A172 (cell line): ENCODE measurements around the gene SMIM23. TPM values are rescaled to one million over a fixed set of nuclear protein-coding genes. Genes with fewer than 3 reads are reported as not detected.
A peak's percentile ranks its signal among the peaks of the same experiment; 100 is the strongest.

ENCODE experiments used
- DNase-seq: peaks from one replicate; pipeline ENCODE4 v3.0.0-alpha.2; 2015; ENCODE audit warnings: low spot score
- total RNA-seq: library from RNA; depleted of rRNA; stranded (reverse); fragments of >200 nt; shearing (Covaris generic); gene quantifications from 2 replicates; pipeline ENCODE4 v1.2.3, GENCODE V29; 2014; rRNA removed

SMIM23 gene
- total RNA-seq, 1 experiment from 2014 or later: not detected

DNA sequence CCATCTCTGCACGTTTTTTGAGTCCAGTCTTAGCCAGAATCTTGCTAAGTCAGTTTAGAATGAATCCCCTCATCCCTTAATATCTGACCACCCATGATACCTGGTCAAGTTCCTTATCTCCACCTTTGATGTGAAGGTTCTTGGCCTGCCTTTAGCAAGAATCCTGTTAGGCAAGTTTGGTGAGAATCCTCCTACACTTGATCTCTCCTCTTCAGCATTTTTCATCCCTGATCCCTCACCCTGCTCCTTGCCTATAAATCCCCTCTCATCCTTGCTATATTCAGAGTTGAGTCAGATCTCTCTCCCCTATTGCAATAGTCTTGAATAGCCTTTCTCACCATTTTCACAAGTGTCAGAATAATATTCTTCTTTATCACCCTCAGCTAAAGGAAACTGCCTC is 31.0 kb downstream of the SMIM23 start:
- DNase-seq: no peak

- no peak for DNase-seq
Measured at GRCh38 chr5:171820561-171820960, 34.9 kb downstream of the SMIM23 start.

DNA sequence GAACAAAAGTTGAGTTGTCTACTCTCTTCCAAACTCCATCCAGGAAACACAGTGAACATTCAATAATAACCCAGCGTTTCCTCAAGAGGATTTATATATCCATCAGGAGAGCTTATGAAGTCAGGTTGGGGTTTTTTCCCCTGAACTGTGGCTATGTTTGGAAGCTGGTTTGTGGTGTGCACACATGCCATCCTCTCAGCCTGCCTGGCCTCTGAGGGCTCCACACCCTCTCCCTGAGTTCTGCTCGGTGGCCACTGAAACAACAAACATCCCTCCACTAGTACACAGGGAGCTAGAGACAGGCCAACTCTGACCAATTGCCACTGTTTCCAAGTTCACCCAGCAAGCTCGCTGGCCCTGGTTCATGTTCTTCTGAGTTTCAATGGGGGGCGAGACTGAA is 35.7 kb downstream of the SMIM23 start:
- no peak for DNase-seq

GRCh38 chr5:171823269-171823668 is 37.7 kb downstream of the SMIM23 start:
- DNase-seq: no peak

DNA sequence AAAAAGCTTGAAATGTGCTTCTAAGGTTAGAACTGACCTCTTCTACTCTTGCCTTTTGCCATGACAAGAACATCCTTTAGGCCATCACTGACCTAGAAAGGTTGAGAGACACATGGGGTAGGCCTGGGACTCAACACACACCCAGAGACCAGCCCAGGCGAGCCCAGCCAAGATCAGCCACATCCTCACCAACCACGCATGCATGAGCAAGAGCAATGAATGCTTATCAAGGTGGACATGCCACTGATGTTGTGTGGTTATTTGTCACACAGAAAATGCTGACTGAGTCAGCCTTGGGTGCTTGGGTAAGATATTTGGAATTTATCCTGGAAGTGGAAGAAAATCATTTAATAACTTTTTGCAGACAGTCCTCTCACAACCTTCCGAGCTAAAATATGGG is 39.4 kb downstream of the SMIM23 start:
- no peak for DNase-seq

GRCh38 chr5:171826132-171826531 is 40.5 kb downstream of the SMIM23 start:
- DNase-seq: peak; percentile 23

DNA sequence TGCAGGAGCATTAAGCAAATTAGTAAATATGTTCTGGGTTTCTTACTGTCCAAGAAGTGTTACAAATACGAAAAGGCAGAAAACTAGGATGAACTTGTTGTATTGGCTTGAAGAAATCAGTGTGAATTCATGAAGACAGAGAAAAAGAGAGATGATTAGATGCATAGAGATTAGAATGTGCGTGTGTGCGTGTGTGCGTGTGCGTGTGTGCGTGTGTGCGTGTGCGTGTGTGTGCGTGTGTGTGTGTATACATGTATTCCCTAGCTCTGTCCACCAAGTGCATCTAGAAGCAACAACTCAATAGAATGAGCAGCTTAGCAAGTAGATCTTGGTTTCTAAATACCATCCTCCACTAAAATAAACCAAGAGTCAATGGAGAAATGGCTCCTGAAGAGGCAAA is 41.5 kb downstream of the SMIM23 start:
- DNase-seq: no peak

DNA sequence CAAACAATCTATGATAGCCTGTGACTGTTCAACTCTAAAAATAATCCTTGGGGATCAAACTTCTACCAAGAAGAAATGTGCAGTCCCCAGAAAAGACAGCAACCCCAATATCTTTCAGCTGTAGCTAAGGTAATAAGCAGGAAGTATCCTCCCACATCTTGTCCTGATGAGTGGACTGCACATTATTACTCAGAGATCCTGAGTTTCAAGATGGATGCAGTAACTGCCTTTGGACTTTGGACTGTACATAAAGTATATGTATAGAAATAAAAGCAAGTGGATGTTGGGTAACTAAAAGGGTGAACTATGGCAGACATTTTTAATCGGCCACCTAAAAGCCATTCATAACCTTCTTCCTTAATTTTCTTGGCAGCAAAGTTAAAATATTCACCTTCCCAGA is 45.1 kb downstream of the SMIM23 start:
- no peak for DNase-seq

DNA sequence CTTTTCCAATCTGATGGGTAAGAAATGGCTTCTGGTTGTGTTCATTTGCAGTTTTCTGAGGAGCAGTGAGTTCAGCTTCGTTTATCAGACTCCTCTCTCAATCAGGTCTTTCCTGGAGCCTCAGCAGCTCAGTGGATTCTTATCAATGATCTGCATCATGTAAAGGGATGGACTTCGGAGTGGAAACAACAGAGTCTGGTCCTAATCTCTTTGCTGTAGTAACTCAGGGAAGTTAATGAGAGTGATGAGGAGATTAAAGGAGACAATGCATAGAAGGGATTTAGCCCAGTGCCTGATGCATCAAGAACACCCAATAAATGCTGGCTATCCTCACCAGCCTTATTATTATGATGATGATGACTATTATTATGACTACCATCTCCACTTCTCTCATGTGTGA is 47.2 kb downstream of the SMIM23 start:
- DNase-seq: no peak

GRCh38 chr5:171834461-171834860 is 48.8 kb downstream of the SMIM23 start:
- DNase-seq: no peak

DNA sequence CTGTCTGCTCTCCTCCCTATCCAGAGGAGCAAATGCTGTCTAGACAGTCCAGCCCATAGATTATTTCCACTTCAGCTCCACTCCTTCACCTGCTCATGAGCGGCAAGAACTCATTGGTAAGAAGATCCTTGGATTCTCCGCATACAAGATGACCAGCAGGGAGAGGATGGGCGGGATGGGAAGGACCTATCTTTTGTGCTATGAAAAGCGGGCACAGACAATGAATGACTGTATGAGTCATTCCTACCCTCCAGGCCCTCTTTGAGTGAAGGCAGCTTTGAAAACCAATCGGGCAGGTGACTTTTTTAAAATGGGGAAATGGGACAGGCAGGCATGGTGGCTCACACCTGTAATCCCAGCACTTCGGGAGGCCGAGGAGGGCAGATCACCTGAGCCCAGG is 49.4 kb downstream of the SMIM23 start:
- no peak for DNase-seq

DNA sequence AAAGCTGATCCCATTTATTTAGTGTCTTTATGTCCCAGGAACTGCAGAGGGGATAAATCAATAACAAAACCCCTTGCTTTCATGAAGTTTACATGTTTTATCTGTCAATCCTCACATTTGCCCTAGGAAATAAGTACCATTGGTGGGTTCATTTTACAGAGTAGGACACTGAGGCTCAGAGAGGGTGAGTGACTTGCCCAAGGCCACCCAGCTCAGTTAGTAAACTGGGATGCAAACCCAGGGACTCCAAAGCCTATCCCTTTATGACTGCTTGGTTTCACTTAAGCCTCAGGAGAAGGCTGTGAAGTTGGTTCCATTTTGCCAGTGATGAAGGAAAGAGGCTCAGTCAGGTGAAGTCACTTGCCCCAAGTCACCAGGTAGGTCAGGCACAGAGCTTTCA is 51.9 kb downstream of the SMIM23 start:
- no peak for DNase-seq

- DNase-seq: no peak
Measured at GRCh38 chr5:171838066-171838465, 52.4 kb downstream of the SMIM23 start.

- no peak for DNase-seq
Measured at GRCh38 chr5:171839112-171839511, 53.5 kb downstream of the SMIM23 start.

- peak; percentile 14 for DNase-seq
Measured at GRCh38 chr5:171840066-171840465, 54.4 kb downstream of the SMIM23 start.

Other genes with a start within 250 kb of the SMIM23 start
- gene FBXW11, start 220.8 kb downstream of the SMIM23 start, total RNA-seq: 90.2 and 106 TPM in 2 replicates